ENCODE data around the gene CLIC2.
"Not testable (repeated sequence)": the region's sequence is repeated elsewhere in the genome, so short reads cannot be mapped to it uniquely, and the experiment has no call there.

Gene CLIC2

GRCh38 chrX:155334486-155335336 is at the start of gene CLIC2:
CLIC2 (minus strand) TSS chrX:155334614; CDS start chrX:155334427, 187 bp downstream.
- FAIRE-seq: no peak

GRCh38 chrX:155382529-155382967 is 48.1 kb upstream of the CLIC2 start:
- not testable (repeated sequence) for FAIRE-seq

GRCh38 chrX:155381843-155382528 is 47.6 kb upstream of the CLIC2 start, which contains the start of gene F8A2:
F8A2 (plus strand) TSS chrX:155382095; CDS start chrX:155382115, 20 bp downstream.
- FAIRE-seq: not testable (repeated sequence)

- not testable (repeated sequence) for FAIRE-seq
These were observed 45.4 kb upstream of the CLIC2 start for GRCh38 chrX:155379802-155380201.

- not testable (repeated sequence) for FAIRE-seq
These were observed 39.5 kb upstream of the CLIC2 start for GRCh38 chrX:155373777-155374458.

GRCh38 chrX:155363712-155364111 is 29.3 kb upstream of the CLIC2 start:
- FAIRE-seq: not testable (repeated sequence)

GRCh38 chrX:155349448-155349847 is 15.0 kb upstream of the CLIC2 start:
- not testable (repeated sequence) for FAIRE-seq

- FAIRE-seq: not testable (repeated sequence)
These were observed 11.3 kb upstream of the CLIC2 start for GRCh38 chrX:155345689-155346088.

GRCh38 chrX:155335337-155335712 is 911 bp upstream of the CLIC2 start:
- not testable (repeated sequence) for FAIRE-seq

GRCh38 chrX:155333544-155334100 is 792 bp downstream of the CLIC2 start:
- no peak for FAIRE-seq

GRCh38 chrX:155330992-155331391 is 3.4 kb downstream of the CLIC2 start:
- FAIRE-seq: no peak

GRCh38 chrX:155329293-155329692 is 5.1 kb downstream of the CLIC2 start:
- no peak for FAIRE-seq

GRCh38 chrX:155326610-155327009 is 7.8 kb downstream of the CLIC2 start:
- FAIRE-seq: no peak

GRCh38 chrX:155314260-155314659 is 20.2 kb downstream of the CLIC2 start:
- no peak for FAIRE-seq

GRCh38 chrX:155313766-155314165 is 20.6 kb downstream of the CLIC2 start:
- FAIRE-seq: no peak

- FAIRE-seq: no peak
These were observed 40.6 kb downstream of the CLIC2 start for GRCh38 chrX:155293771-155294170.

- no peak for FAIRE-seq
These were observed 54.5 kb downstream of the CLIC2 start for GRCh38 chrX:155279873-155280272.

GRCh38 chrX:155270969-155271368 is 63.4 kb downstream of the CLIC2 start:
- FAIRE-seq: no peak

- not testable (repeated sequence) for FAIRE-seq
These were observed 66.4 kb downstream of the CLIC2 start for GRCh38 chrX:155267995-155268394.

GRCh38 chrX:155266439-155266838 is 68.0 kb downstream of the CLIC2 start:
- peak; percentile 73 for FAIRE-seq

- no peak for FAIRE-seq
These were observed 70.4 kb downstream of the CLIC2 start, which contains the start of gene RAB39B for GRCh38 chrX:155263854-155264628. RAB39B (minus strand) TSS chrX:155264491; CDS start chrX:155264288, 203 bp downstream.

Measured in islet of Langerhans (tissue), 1 donor.